ENCODE data around the gene CTSE. TPM values are rescaled to one million over a fixed set of nuclear protein-coding genes. Genes with fewer than 3 reads are reported as not detected.

The CTSE gene
- total and polyA plus RNA-seq, 2 of the 13 experiments (the other 11 are each of a cell fraction or from before 2014, with no cell fraction given), result 0.50 to 0.69 TPM

- TF ChIP-seq HMGXB4 (CRISPR knock-in tag; IDR thresholded peaks at IDR 0.05; ENCODE audit: borderline replicate concordance in 1 of 2, low read depth in 1 of 2), result peak; percentile 70
- TF ChIP-seq TGIF2 (CRISPR knock-in tag; IDR thresholded peaks at IDR 0.05), result no peak
- TF ChIP-seq TBX2 (CRISPR knock-in tag; IDR thresholded peaks at IDR 0.05; ENCODE audit: borderline replicate concordance), result no peak
- no peak for TF ChIP-seq ZFP41 (CRISPR knock-in tag; IDR thresholded peaks at IDR 0.05; ENCODE audit: borderline replicate concordance)
- TF ChIP-seq MIER3 (CRISPR knock-in tag; IDR thresholded peaks at IDR 0.05; ENCODE audit: borderline replicate concordance), result peak; percentile 78; the same call in 1 of the 2 replicates
- TF ChIP-seq MXD1 (CRISPR knock-in tag; IDR thresholded peaks at IDR 0.05), result no peak
- TF ChIP-seq ATF4 (CRISPR knock-in tag; IDR thresholded peaks at IDR 0.05), result no peak
- no peak for TF ChIP-seq PRDM10 (CRISPR knock-in tag; IDR thresholded peaks at IDR 0.05; ENCODE audit: low read depth)
- TF ChIP-seq ZNF646 (CRISPR knock-in tag; IDR thresholded peaks at IDR 0.05), result peak; percentile 90
- no peak for TF ChIP-seq SOX13 (IDR thresholded peaks at IDR 0.05)
- TF ChIP-seq SOX13 (CRISPR knock-in tag; conservative IDR thresholded peaks at IDR 0.05 in 1 of 2, IDR thresholded peaks at IDR 0.05 in 1 of 2), result peak in 1 of 2 experiments; percentile 21; a peak in 1 of 4 replicates
- TF ChIP-seq ZMYM2 (CRISPR knock-in tag; IDR thresholded peaks at IDR 0.05), result no peak
- peak; percentile 39; the same call in 1 of the 2 replicates for TF ChIP-seq ZNF792 (CRISPR knock-in tag; IDR thresholded peaks at IDR 0.05)
- TF ChIP-seq ZFP36 (IDR thresholded peaks at IDR 0.05; ENCODE audit: borderline replicate concordance, low read depth, low read length, partially characterized antibody), result peak; percentile 54
Observed at GRCh38 chr1:206030714-206031113, 7.0 kb upstream of the CTSE start (continued).

All from HepG2 (cell line).